HepG2 (cell line): ENCODE measurements around the gene ECD. TPM values are rescaled to one million over a fixed set of nuclear protein-coding genes. Genes with fewer than 3 reads are reported as not detected.
A peak's percentile ranks its signal among the peaks of the same experiment; 100 is the strongest.

Source experiments
- CAMTA2 ChIP-seq: sonication (generic); formaldehyde crosslinking; IDR thresholded peaks from 2 replicates; pipeline ENCODE4 v1.4.0; 2020; ENCODE audit warnings: mild to moderate bottlenecking, missing genetic modification reagents, borderline replicate concordance
- GATAD2A ChIP-seq: IDR thresholded peaks from 2 replicates; pipeline ENCODE4 v1.6.1; 2016
- NFYB ChIP-seq: sonication (generic); formaldehyde crosslinking; IDR thresholded peaks from 2 replicates; pipeline ENCODE4 v1.4.0; 2020; ENCODE audit warnings: missing genetic modification reagents
- NFYC ChIP-seq: IDR thresholded peaks from 2 replicates; pipeline ENCODE4 v1.6.1; 2016; ENCODE audit warnings: missing genetic modification reagents, missing compliant biosample characterization
- PAWR ChIP-seq: sonication (generic); formaldehyde crosslinking; IDR thresholded peaks from 2 replicates; pipeline ENCODE4 v1.4.0; 2020; ENCODE audit warnings: missing genetic modification reagents, mild to moderate bottlenecking, borderline replicate concordance
- PAX8 ChIP-seq: sonication (generic); formaldehyde crosslinking; IDR thresholded peaks from 2 replicates; pipeline ENCODE4 v1.8.0; 2022; ENCODE audit warnings: mild to moderate bottlenecking, missing genetic modification reagents, borderline replicate concordance
- PRMT3 ChIP-seq: sonication (generic); formaldehyde crosslinking; IDR thresholded peaks from 2 replicates; pipeline ENCODE4 v1.8.1; 2022; ENCODE audit warnings: low read depth, mild to moderate bottlenecking, moderate library complexity, missing genetic modification reagents, borderline replicate concordance
- SOX13 ChIP-seq, 3 experiments: fragments of 450-650 bp in 1 of 3; sonication (generic) in 1 of 3; formaldehyde crosslinking in 1 of 3; IDR thresholded peaks in 2 of 3; conservative IDR thresholded peaks in 1 of 3; 2 replicates each; pipeline versions ENCODE4 v1.5.0 to v1.6.1; 2016 to 2020; ENCODE audit warnings: antibody characterized with exemption in 1 of 3, mild to moderate bottlenecking in 1 of 3, missing compliant biosample characterization in 1 of 3, missing genetic modification reagents in 1 of 3, moderate library complexity in 1 of 3
- SOX6 ChIP-seq, 2 experiments: fragments of 450-650 bp in 1 of 2; sonication (generic) in 1 of 2; formaldehyde crosslinking in 1 of 2; IDR thresholded peaks; 2 replicates each; pipeline versions ENCODE4 v1.4.0 to v1.6.1; 2017 to 2020; ENCODE audit warnings: antibody characterized with exemption in 1 of 2, mild to moderate bottlenecking in 1 of 2, missing genetic modification reagents in 1 of 2
- TGIF2 ChIP-seq: IDR thresholded peaks from 2 replicates; pipeline ENCODE4 v1.6.1; 2016; ENCODE audit warnings: control low read depth, missing compliant biosample characterization
- ZNF329 ChIP-seq: sonication (generic); formaldehyde crosslinking; IDR thresholded peaks from 2 replicates; pipeline ENCODE4 v1.9.0; 2021; ENCODE audit warnings: low read depth, mild to moderate bottlenecking, missing genetic modification reagents
- ZNF333 ChIP-seq: sonication (generic); formaldehyde crosslinking; IDR thresholded peaks from 2 replicates; pipeline ENCODE4 v1.4.0; 2020; ENCODE audit warnings: mild to moderate bottlenecking, missing genetic modification reagents, borderline replicate concordance
- ZNF547 ChIP-seq: sonication (generic); formaldehyde crosslinking; IDR thresholded peaks from 2 replicates; pipeline ENCODE4 v1.5.1; 2020; ENCODE audit warnings: mild to moderate bottlenecking, missing genetic modification reagents
- ZSCAN9 ChIP-seq: IDR thresholded peaks from 2 replicates; pipeline ENCODE4 v1.6.1; 2016; ENCODE audit warnings: borderline replicate concordance
- polyA plus RNA-seq, 8 experiments: library from polyadenylated mRNA; depleted of rRNA in 3 of 8; stranded (reverse) in 7 of 8; unstranded in 1 of 8; fragments of >200 nt; fragmentation: Illumina TruSeq in 4 of 8; extraction: Trizol in 4 of 8; gene quantifications; 2 replicates each; pipeline versions ENCODE4 v1.2.1 to v1.2.3, GENCODE V29; 2011 to 2016; ENCODE audit warnings: low read depth in 4 of 8, missing spikeins in 1 of 8, mixed read lengths in 1 of 8; ENCODE audit not compliant: insufficient read depth in 1 of 8
- total RNA-seq, 5 experiments: library from RNA; depleted of rRNA; stranded (reverse); fragments of >200 nt; fragmentation: Illumina TruSeq; extraction: Trizol; gene quantifications; 2 replicates each; pipeline ENCODE4 v1.2.3, GENCODE V29; 2016; ENCODE audit warnings: low read depth in 1 of 5
- TF ChIP-seq, protein P1 (sequence below): sonication (generic); formaldehyde crosslinking; IDR thresholded peaks from 2 replicates; pipeline ENCODE4 v1.4.0; 2020; ENCODE audit warnings: missing genetic modification reagents
- TF ChIP-seq, protein P2 (sequence below): sonication (generic); formaldehyde crosslinking; IDR thresholded peaks from 2 replicates; pipeline ENCODE4 v1.5.0; 2020; ENCODE audit warnings: mild to moderate bottlenecking, missing genetic modification reagents
- TF ChIP-seq, protein P3 (sequence below): sonication (generic); IDR thresholded peaks from 2 replicates; pipeline ENCODE4 v1.6.1; 2016; ENCODE audit warnings: low read depth, borderline replicate concordance
- TF ChIP-seq, protein P4 (sequence below): sonication (generic); formaldehyde crosslinking; IDR thresholded peaks from 2 replicates; pipeline ENCODE4 v1.4.0; 2020; ENCODE audit warnings: mild to moderate bottlenecking, missing genetic modification reagents
- TF ChIP-seq, protein P5 (sequence below): sonication (generic); formaldehyde crosslinking; IDR thresholded peaks from 2 replicates; pipeline ENCODE4 v1.4.0; 2020; ENCODE audit warnings: mild to moderate bottlenecking, missing genetic modification reagents
- TF ChIP-seq, protein P6 (sequence below): IDR thresholded peaks from 2 replicates; pipeline ENCODE4 v1.6.1; 2012; ENCODE audit warnings: low read depth, low read length, improper control_type of control experiment

Gene ECD
- total and polyA plus RNA-seq, 2 of the 13 experiments (the other 11 are each of a cell fraction or from before 2014, with no cell fraction given), result 21.5 to 27.6 TPM

DNA sequence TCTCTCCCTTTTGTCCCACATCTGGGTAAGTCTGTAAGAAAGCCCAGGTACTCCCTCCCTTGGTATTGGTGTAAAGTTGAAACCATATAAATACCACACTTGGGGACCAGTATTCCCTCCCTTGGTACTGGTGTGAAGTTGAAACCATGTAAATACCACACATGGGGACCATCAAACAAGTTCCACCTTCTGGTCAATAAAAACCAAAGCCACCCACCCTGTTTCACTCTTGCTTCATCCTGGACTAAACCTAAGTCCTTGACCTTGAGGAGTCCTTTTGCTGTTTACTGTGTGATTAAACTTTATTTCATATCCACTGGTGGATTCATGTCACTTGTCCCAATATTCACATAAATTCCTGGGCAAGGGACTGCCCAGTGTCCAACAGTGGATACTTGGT, 79.5 kb downstream of the ECD start (continued):
- TF ChIP-seq, protein P1, sequence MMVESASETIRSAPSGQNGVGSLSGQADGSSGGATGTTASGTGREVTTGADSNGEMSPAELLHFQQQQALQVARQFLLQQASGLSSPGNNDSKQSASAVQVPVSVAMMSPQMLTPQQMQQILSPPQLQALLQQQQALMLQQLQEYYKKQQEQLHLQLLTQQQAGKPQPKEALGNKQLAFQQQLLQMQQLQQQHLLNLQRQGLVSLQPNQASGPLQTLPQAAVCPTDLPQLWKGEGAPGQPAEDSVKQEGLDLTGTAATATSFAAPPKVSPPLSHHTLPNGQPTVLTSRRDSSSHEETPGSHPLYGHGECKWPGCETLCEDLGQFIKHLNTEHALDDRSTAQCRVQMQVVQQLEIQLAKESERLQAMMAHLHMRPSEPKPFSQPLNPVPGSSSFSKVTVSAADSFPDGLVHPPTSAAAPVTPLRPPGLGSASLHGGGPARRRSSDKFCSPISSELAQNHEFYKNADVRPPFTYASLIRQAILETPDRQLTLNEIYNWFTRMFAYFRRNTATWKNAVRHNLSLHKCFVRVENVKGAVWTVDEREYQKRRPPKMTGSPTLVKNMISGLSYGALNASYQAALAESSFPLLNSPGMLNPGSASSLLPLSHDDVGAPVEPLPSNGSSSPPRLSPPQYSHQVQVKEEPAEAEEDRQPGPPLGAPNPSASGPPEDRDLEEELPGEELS, result peak; percentile 60
- no peak for TF ChIP-seq CAMTA2 (CRISPR knock-in tag)
- TF ChIP-seq ZNF329 (CRISPR knock-in tag), result no peak
- peak; percentile 94 for TF ChIP-seq GATAD2A (CRISPR knock-in tag)
- no peak for TF ChIP-seq TGIF2 (CRISPR knock-in tag)
- TF ChIP-seq PAWR (CRISPR knock-in tag), result no peak
- TF ChIP-seq ZNF547 (CRISPR knock-in tag), result no peak
- TF ChIP-seq SOX6 (IDR thresholded peaks at IDR 0.05), result no peak
- TF ChIP-seq SOX6 (CRISPR knock-in tag; IDR thresholded peaks at IDR 0.05), result peak; percentile 72
- TF ChIP-seq, protein P2, sequence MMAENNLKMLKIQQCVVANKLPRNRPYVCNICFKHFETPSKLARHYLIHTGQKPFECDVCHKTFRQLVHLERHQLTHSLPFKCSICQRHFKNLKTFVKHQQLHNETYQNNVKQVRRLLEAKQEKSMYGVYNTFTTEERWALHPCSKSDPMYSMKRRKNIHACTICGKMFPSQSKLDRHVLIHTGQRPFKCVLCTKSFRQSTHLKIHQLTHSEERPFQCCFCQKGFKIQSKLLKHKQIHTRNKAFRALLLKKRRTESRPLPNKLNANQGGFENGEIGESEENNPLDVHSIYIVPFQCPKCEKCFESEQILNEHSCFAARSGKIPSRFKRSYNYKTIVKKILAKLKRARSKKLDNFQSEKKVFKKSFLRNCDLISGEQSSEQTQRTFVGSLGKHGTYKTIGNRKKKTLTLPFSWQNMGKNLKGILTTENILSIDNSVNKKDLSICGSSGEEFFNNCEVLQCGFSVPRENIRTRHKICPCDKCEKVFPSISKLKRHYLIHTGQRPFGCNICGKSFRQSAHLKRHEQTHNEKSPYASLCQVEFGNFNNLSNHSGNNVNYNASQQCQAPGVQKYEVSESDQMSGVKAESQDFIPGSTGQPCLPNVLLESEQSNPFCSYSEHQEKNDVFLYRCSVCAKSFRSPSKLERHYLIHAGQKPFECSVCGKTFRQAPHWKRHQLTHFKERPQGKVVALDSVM, result no peak
- TF ChIP-seq, protein P3, sequence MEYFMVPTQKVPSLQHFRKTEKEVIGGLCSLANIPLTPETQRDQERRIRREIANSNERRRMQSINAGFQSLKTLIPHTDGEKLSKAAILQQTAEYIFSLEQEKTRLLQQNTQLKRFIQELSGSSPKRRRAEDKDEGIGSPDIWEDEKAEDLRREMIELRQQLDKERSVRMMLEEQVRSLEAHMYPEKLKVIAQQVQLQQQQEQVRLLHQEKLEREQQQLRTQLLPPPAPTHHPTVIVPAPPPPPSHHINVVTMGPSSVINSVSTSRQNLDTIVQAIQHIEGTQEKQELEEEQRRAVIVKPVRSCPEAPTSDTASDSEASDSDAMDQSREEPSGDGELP, result no peak
- TF ChIP-seq ZSCAN9 (CRISPR knock-in tag), result no peak
- TF ChIP-seq, protein P4, sequence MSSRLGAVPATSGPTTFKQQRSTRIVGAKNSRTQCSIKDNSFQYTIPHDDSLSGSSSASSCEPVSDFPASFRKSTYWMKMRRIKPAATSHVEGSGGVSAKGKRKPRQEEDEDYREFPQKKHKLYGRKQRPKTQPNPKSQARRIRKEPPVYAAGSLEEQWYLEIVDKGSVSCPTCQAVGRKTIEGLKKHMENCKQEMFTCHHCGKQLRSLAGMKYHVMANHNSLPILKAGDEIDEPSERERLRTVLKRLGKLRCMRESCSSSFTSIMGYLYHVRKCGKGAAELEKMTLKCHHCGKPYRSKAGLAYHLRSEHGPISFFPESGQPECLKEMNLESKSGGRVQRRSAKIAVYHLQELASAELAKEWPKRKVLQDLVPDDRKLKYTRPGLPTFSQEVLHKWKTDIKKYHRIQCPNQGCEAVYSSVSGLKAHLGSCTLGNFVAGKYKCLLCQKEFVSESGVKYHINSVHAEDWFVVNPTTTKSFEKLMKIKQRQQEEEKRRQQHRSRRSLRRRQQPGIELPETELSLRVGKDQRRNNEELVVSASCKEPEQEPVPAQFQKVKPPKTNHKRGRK (CRISPR knock-in tag), result no peak
- TF ChIP-seq NFYB (CRISPR knock-in tag), result no peak
- no peak for TF ChIP-seq NFYC (CRISPR knock-in tag)
- TF ChIP-seq, protein P5, sequence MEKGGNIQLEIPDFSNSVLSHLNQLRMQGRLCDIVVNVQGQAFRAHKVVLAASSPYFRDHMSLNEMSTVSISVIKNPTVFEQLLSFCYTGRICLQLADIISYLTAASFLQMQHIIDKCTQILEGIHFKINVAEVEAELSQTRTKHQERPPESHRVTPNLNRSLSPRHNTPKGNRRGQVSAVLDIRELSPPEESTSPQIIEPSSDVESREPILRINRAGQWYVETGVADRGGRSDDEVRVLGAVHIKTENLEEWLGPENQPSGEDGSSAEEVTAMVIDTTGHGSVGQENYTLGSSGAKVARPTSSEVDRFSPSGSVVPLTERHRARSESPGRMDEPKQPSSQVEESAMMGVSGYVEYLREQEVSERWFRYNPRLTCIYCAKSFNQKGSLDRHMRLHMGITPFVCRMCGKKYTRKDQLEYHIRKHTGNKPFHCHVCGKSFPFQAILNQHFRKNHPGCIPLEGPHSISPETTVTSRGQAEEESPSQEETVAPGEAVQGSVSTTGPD (CRISPR knock-in tag), result peak; percentile 81
- TF ChIP-seq SOX13 (IDR thresholded peaks at IDR 0.05), result no peak
- TF ChIP-seq SOX13 (CRISPR knock-in tag; conservative IDR thresholded peaks at IDR 0.05 in 1 of 2, IDR thresholded peaks at IDR 0.05 in 1 of 2), result peak in 1 of 2 experiments; percentile 74; a peak in 2 of 4 replicates
- TF ChIP-seq, protein P6, sequence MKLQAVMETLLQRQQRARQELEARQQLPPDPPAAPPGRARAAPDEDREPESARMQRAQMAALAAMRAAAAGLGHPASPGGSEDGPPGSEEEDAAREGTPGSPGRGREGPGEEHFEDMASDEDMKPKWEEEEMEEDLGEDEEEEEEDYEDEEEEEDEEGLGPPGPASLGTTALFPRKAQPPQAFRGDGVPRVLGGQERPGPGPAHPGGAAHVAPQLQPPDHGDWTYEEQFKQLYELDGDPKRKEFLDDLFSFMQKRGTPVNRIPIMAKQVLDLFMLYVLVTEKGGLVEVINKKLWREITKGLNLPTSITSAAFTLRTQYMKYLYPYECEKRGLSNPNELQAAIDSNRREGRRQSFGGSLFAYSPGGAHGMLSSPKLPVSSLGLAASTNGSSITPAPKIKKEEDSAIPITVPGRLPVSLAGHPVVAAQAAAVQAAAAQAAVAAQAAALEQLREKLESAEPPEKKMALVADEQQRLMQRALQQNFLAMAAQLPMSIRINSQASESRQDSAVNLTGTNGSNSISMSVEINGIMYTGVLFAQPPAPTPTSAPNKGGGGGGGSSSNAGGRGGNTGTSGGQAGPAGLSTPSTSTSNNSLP, result 0 out of 2 replicates have a peak, but pooled peaks have one; percentile 46
- TF ChIP-seq PAX8 (CRISPR knock-in tag), result no peak
- TF ChIP-seq ZNF333 (CRISPR knock-in tag), result no peak
- TF ChIP-seq PRMT3 (CRISPR knock-in tag), result no peak
